GM11168 (cell line): ENCODE measurements around the gene DCUN1D1.

Experiments used
- in situ Hi-C: fragments of 300-500 bp; cut with MboI; formaldehyde crosslinking; loops from one replicate; pipeline ENCODE4 v1.12.0; 2022; ENCODE audit warnings: low sequenced_read_pairs; ENCODE audit not compliant: unreplicated experiment

DCUN1D1 gene

GRCh38 chr3:182973047-182973446 lies 7.3 kb downstream of the DCUN1D1 start:
- in situ Hi-C loops, result no loop called here

GRCh38 chr3:182972387-182972786 lies 8.0 kb downstream of the DCUN1D1 start:
- in situ Hi-C loops, result no loop called here

- in situ Hi-C loops, result no loop called here
These were observed 8.7 kb downstream of the DCUN1D1 start for GRCh38 chr3:182971637-182972036.

- in situ Hi-C loops, result no loop called here
These were observed 9.4 kb downstream of the DCUN1D1 start for GRCh38 chr3:182970811-182971418.

GRCh38 chr3:182969853-182970252 lies 10.5 kb downstream of the DCUN1D1 start:
- in situ Hi-C loops, result no loop called here

- in situ Hi-C loops, result no loop called here
These were observed 11.1 kb downstream of the DCUN1D1 start for GRCh38 chr3:182969277-182969676.

GRCh38 chr3:182967218-182968204 lies 12.8 kb downstream of the DCUN1D1 start:
- in situ Hi-C loops, result no loop called here

GRCh38 chr3:182965861-182966366 lies 14.4 kb downstream of the DCUN1D1 start:
- in situ Hi-C loops, result no loop called here

- in situ Hi-C loops, result no loop called here
These were observed 16.2 kb downstream of the DCUN1D1 start for GRCh38 chr3:182964179-182964578.

- in situ Hi-C loops, result no loop called here
These were observed 18.2 kb downstream of the DCUN1D1 start for GRCh38 chr3:182962166-182962565.

- in situ Hi-C loops, result no loop called here
These were observed 20.6 kb downstream of the DCUN1D1 start for GRCh38 chr3:182959474-182960350.

- in situ Hi-C loops, result no loop called here
These were observed 22.6 kb downstream of the DCUN1D1 start for GRCh38 chr3:182957676-182958266.

- in situ Hi-C loops, result no loop called here
These were observed 23.1 kb downstream of the DCUN1D1 start for GRCh38 chr3:182957226-182957625.

- in situ Hi-C loops, result no loop called here
These were observed 25.6 kb downstream of the DCUN1D1 start for GRCh38 chr3:182954553-182955235.

GRCh38 chr3:182949688-182950087 lies 30.6 kb downstream of the DCUN1D1 start:
- in situ Hi-C loops, result no loop called here

- in situ Hi-C loops, result no loop called here
These were observed 32.0 kb downstream of the DCUN1D1 start for GRCh38 chr3:182948305-182948704.

- in situ Hi-C loops, result no loop called here
These were observed 32.5 kb downstream of the DCUN1D1 start for GRCh38 chr3:182947888-182948287.

- in situ Hi-C loops, result no loop called here
These were observed 38.6 kb downstream of the DCUN1D1 start for GRCh38 chr3:182941719-182942118.

- in situ Hi-C loops, result no loop called here
These were observed 40.0 kb downstream of the DCUN1D1 start for GRCh38 chr3:182940266-182940808.
